Lung microvascular endothelial cell (primary cell): ENCODE data around the gene L3MBTL4. TPM values are rescaled to one million over a fixed set of nuclear protein-coding genes. Genes with fewer than 3 reads are reported as not detected.
"Not testable (repeated sequence)": the region's sequence is repeated elsewhere in the genome, so short reads cannot be mapped to it uniquely, and the experiment has no call there.

Source experiments
- DNase-seq, 2 donors: peaks; one replicate each; pipeline versions ENCODE4 v3.0.0 to v3.0.0-alpha.2; 2010; ENCODE audit warnings: low read depth in 2 of 2
- total RNA-seq: library from RNA; depleted of rRNA; stranded (reverse); fragments of >200 nt; gene quantifications from 2 replicates; pipeline ENCODE4 v1.2.1, GENCODE V29; 2014

The L3MBTL4 gene
- total RNA-seq, 1 donor from 2014 or later: 15.9 TPM

- DNase-seq: no peak
These were observed 299.0 kb downstream of the L3MBTL4 start for GRCh38 chr18:6115710-6116109.

- DNase-seq: no peak
These were observed 301.1 kb downstream of the L3MBTL4 start for GRCh38 chr18:6113650-6114049.

GRCh38 chr18:6111726-6112125 is 303.0 kb downstream of the L3MBTL4 start:
- no peak for DNase-seq

GRCh38 chr18:6109743-6110142 is 305.0 kb downstream of the L3MBTL4 start:
- DNase-seq: no peak

- DNase-seq: no peak
These were observed 306.9 kb downstream of the L3MBTL4 start for GRCh38 chr18:6107794-6108193.

- DNase-seq: no peak
These were observed 308.5 kb downstream of the L3MBTL4 start for GRCh38 chr18:6106091-6106685.

GRCh38 chr18:6103741-6104140 is 311.0 kb downstream of the L3MBTL4 start:
- DNase-seq: no peak

GRCh38 chr18:6096730-6097129 is 318.0 kb downstream of the L3MBTL4 start:
- DNase-seq: no peak

- DNase-seq: no peak
These were observed 326.3 kb downstream of the L3MBTL4 start for GRCh38 chr18:6088432-6088831.

- DNase-seq: no peak
These were observed 328.0 kb downstream of the L3MBTL4 start for GRCh38 chr18:6086731-6087130.

- no peak for DNase-seq
These were observed 335.3 kb downstream of the L3MBTL4 start for GRCh38 chr18:6079406-6079805.

- no peak for DNase-seq
These were observed 335.8 kb downstream of the L3MBTL4 start for GRCh38 chr18:6078877-6079276.

GRCh38 chr18:6072423-6072822 is 342.3 kb downstream of the L3MBTL4 start:
- DNase-seq: not testable (repeated sequence)

GRCh38 chr18:6069539-6069938 is 345.2 kb downstream of the L3MBTL4 start:
- DNase-seq: peak in 1 of 2 donors; percentile 23

GRCh38 chr18:6069103-6069502 is 345.6 kb downstream of the L3MBTL4 start:
- DNase-seq: no peak

- no peak for DNase-seq
These were observed 354.6 kb downstream of the L3MBTL4 start for GRCh38 chr18:6060149-6060548.

GRCh38 chr18:6059551-6059950 is 355.2 kb downstream of the L3MBTL4 start:
- DNase-seq: no peak

GRCh38 chr18:6058941-6059340 is 355.8 kb downstream of the L3MBTL4 start:
- DNase-seq: peak in 1 of 2 donors; percentile 4

GRCh38 chr18:6057604-6058003 is 357.1 kb downstream of the L3MBTL4 start:
- peak in 1 of 2 donors; percentile 48 for DNase-seq

- peak; percentile 26 to 84 for DNase-seq
These were observed 358.4 kb downstream of the L3MBTL4 start for GRCh38 chr18:6056171-6056910.

GRCh38 chr18:6055711-6056110 is 359.0 kb downstream of the L3MBTL4 start:
- DNase-seq: peak in 1 of 2 donors; percentile 80

GRCh38 chr18:6054256-6054842 is 360.4 kb downstream of the L3MBTL4 start:
- no peak for DNase-seq

GRCh38 chr18:6052449-6052913 is 362.2 kb downstream of the L3MBTL4 start:
- DNase-seq: no peak
